H1 (cell line): ENCODE data around the gene LRCH3. TPM values are rescaled to one million over a fixed set of nuclear protein-coding genes. Genes with fewer than 3 reads are reported as not detected.

Experiments used
- CTCF ChIA-PET: fragments of 300-600 bp; sonication (Branson Sonifier 250); formaldehyde crosslinking; loops from one replicate; lab custom pipeline; 2021; ENCODE audit not compliant: partially characterized antibody; lab: Charles Lee
- POLR2A ChIA-PET: fragments of 300-600 bp; sonication (Branson Sonifier 250); formaldehyde crosslinking; loops from one replicate; lab custom pipeline; 2021; ENCODE audit warnings: inconsistent platforms; ENCODE audit not compliant: partially characterized antibody; lab: Charles Lee
- DNase-seq, 2 experiments: peaks; one replicate each; pipeline versions ENCODE4 v3.0.0 to v3.0.0-alpha.2; 2010 to 2022; ENCODE audit warnings: low spot score in 2 of 2, low read depth in 1 of 2, mixed read lengths in 1 of 2
- FAIRE-seq: peaks from 2 replicates; lab custom pipeline; 2011; peaks lifted over from hg19 to GRCh38; lab: Jason Lieb, UNC
- H2AFZ ChIP-seq: 2 replicates; pipeline ENCODE4 v1.8.1; 2012; ENCODE audit warnings: low read length, inconsistent platforms
- H2AK5ac ChIP-seq: 2 replicates; pipeline ENCODE4 v1.6.1; 2013; ENCODE audit warnings: low read depth, low read length
- H2BK120ac ChIP-seq: replicated peaks from 2 replicates; pipeline ENCODE3; 2013; ENCODE audit warnings: low read depth, low read length, inconsistent platforms
- H2BK12ac ChIP-seq: 2 replicates; pipeline ENCODE4 v1.6.1; 2013; ENCODE audit warnings: low read depth, low read length
- H2BK15ac ChIP-seq: 2 replicates; pipeline ENCODE4 v1.6.1; 2013; ENCODE audit warnings: low read length
- H2BK20ac ChIP-seq: 2 replicates; pipeline ENCODE4 v1.6.1; 2013; ENCODE audit warnings: low read length
- H2BK5ac ChIP-seq: 2 replicates; pipeline ENCODE4 v1.6.1; 2013; ENCODE audit warnings: low read depth, low read length
- H3K14ac ChIP-seq: 2 replicates; pipeline ENCODE4 v1.6.1; 2013; ENCODE audit warnings: inconsistent platforms; ENCODE audit not compliant: insufficient read length
- H3K18ac ChIP-seq: 2 replicates; pipeline ENCODE4 v1.6.1; 2013; ENCODE audit warnings: low read length; ENCODE audit errors: extremely low read depth
- H3K23ac ChIP-seq: 2 replicates; pipeline ENCODE4 v1.6.1; 2013; ENCODE audit warnings: inconsistent platforms; ENCODE audit not compliant: insufficient read length
- H3K23me2 ChIP-seq: 2 replicates; pipeline ENCODE4 v1.6.1; 2013; ENCODE audit warnings: low read depth, low read length
- H3K27ac ChIP-seq: 2 replicates; pipeline ENCODE4 v1.6.1; 2011; ENCODE audit warnings: low read depth, low read length, inconsistent platforms
- H3K27me3 ChIP-seq, 4 experiments: replicated peaks in 1 of 4; 1 replicate in 1 of 4; 2 replicates in 3 of 4; pipeline versions ENCODE4 v1.6.1 to v1.8.1; 2011 to 2013; ENCODE audit warnings: low read length in 3 of 4, mild to moderate bottlenecking in 3 of 4, inconsistent platforms in 2 of 4, mixed read lengths in 2 of 4, moderate library complexity in 1 of 4; ENCODE audit not compliant: control insufficient read depth in 3 of 4, insufficient read depth in 3 of 4; ENCODE audit errors: extremely low read depth in 1 of 4
- H3K36me3 ChIP-seq, 4 experiments: 2 replicates each; pipeline versions ENCODE4 v1.6.1 to v1.8.1; 2011 to 2013; ENCODE audit warnings: mild to moderate bottlenecking in 4 of 4, low read length in 3 of 4, moderate library complexity in 2 of 4, control low read depth in 1 of 4, inconsistent platforms in 1 of 4; ENCODE audit not compliant: insufficient read depth in 4 of 4, control insufficient read depth in 2 of 4
- H3K4ac ChIP-seq: replicated peaks from 2 replicates; pipeline ENCODE3; 2013; ENCODE audit warnings: low read length, low read depth, mixed read lengths, inconsistent platforms; ENCODE audit not compliant: insufficient read length
- H3K4me1 ChIP-seq, 4 experiments: replicated peaks in 1 of 4; 1 replicate in 1 of 4; 2 replicates in 3 of 4; pipeline versions ENCODE4 v1.6.1 to v1.8.1; 2011 to 2013; ENCODE audit warnings: low read length in 3 of 4, inconsistent platforms in 2 of 4, mixed read lengths in 1 of 4; ENCODE audit not compliant: insufficient read depth in 4 of 4, control insufficient read depth in 3 of 4
- H3K4me2 ChIP-seq, 2 experiments: 2 replicates each; pipeline versions ENCODE4 v1.6.1 to v1.8.1; 2011 to 2013; ENCODE audit warnings: low read depth in 2 of 2, low read length in 2 of 2, control low read depth in 1 of 2, inconsistent platforms in 1 of 2, mild to moderate bottlenecking in 1 of 2; ENCODE audit not compliant: insufficient read depth in 1 of 2
- H3K4me3 ChIP-seq, 4 experiments: fragments of 200-600, 300-600 bp in 1 of 4; sonication (generic), shearing (Covaris generic), sonication (Bioruptor Twin) in 1 of 4; 2 replicates each; pipeline versions ENCODE4 v1.5.1 to v1.8.1; 2011 to 2016; ENCODE audit warnings: low read length in 4 of 4, low read depth in 3 of 4, control low read depth in 2 of 4, inconsistent platforms in 2 of 4, mild to moderate bottlenecking in 2 of 4, mixed read lengths in 1 of 4, moderate library complexity in 1 of 4; ENCODE audit not compliant: insufficient read depth in 2 of 4; ENCODE audit errors: extremely low read depth in 1 of 4
- H3K56ac ChIP-seq: replicated peaks from 2 replicates; pipeline ENCODE3; 2013; ENCODE audit warnings: low read depth, mild to moderate bottlenecking, mixed read lengths, low read length, inconsistent platforms; ENCODE audit not compliant: insufficient read length
- H3K79me1 ChIP-seq: 2 replicates; pipeline ENCODE4 v1.6.1; 2013; ENCODE audit warnings: low read depth, low read length, control low read depth
- H3K79me2 ChIP-seq, 2 experiments: 2 replicates each; pipeline versions ENCODE4 v1.6.1 to v1.8.1; 2012 to 2013; ENCODE audit warnings: low read length in 2 of 2, mild to moderate bottlenecking in 2 of 2, inconsistent platforms in 1 of 2; ENCODE audit not compliant: insufficient read depth in 2 of 2, control insufficient read depth in 1 of 2
- H3K9ac ChIP-seq, 4 experiments: replicated peaks in 1 of 4; 1 replicate in 1 of 4; 2 replicates in 3 of 4; pipeline versions ENCODE4 v1.6.1 to v1.8.1; 2011 to 2013; ENCODE audit warnings: low read depth in 3 of 4, low read length in 3 of 4, control low read depth in 2 of 4, mild to moderate bottlenecking in 2 of 4, moderate library complexity in 2 of 4, inconsistent platforms in 1 of 4; ENCODE audit errors: extremely low read depth in 1 of 4
- H3K9me3 ChIP-seq, 2 experiments: 2 replicates each; pipeline versions ENCODE4 v1.6.1 to v1.8.1; 2012 to 2013; ENCODE audit warnings: mild to moderate bottlenecking in 2 of 2, moderate library complexity in 2 of 2, control low read depth in 1 of 2, inconsistent platforms in 1 of 2, low read depth in 1 of 2, low read length in 1 of 2, mixed read lengths in 1 of 2; ENCODE audit not compliant: insufficient read depth in 2 of 2
- H4K20me1 ChIP-seq, 2 experiments: replicated peaks in 1 of 2; 2 replicates each; pipeline versions ENCODE3 to v1.8.1; 2011 to 2013; ENCODE audit warnings: inconsistent platforms in 2 of 2, low read length in 2 of 2, mild to moderate bottlenecking in 1 of 2; ENCODE audit not compliant: insufficient read depth in 2 of 2, control insufficient read depth in 1 of 2
- H4K5ac ChIP-seq: 2 replicates; pipeline ENCODE4 v1.6.1; 2013; ENCODE audit warnings: low read length, low read depth, mixed read lengths, inconsistent platforms; ENCODE audit not compliant: insufficient read length
- H4K8ac ChIP-seq: 2 replicates; pipeline ENCODE4 v1.8.0; 2013; ENCODE audit warnings: mild to moderate bottlenecking, moderate library complexity, low read length, inconsistent platforms; ENCODE audit not compliant: insufficient read depth; ENCODE audit errors: extremely low read depth
- H4K91ac ChIP-seq: replicated peaks from 2 replicates; pipeline ENCODE3; 2013; ENCODE audit warnings: low read length, mixed read lengths, inconsistent platforms; ENCODE audit not compliant: insufficient read length
- MAX ChIP-seq: IDR thresholded peaks from 2 replicates; pipeline ENCODE4 v1.6.1; 2012; ENCODE audit warnings: inconsistent platforms
- polyA plus RNA-seq, 7 experiments: library from polyadenylated mRNA; depleted of rRNA in 3 of 7; stranded (reverse) in 5 of 7; unstranded in 2 of 7; fragments of >200 nt in 5 of 7; fragments of 200-250 nt in 2 of 7; gene quantifications; 1 replicate in 5 of 7; 2 replicates in 1 of 7; 4 replicates in 1 of 7; pipeline versions ENCODE4 v1.2.1 to v1.2.3, GENCODE V29; 2011 to 2013; ENCODE audit warnings: missing spikeins in 2 of 7, mixed read lengths in 2 of 7
- total RNA-seq: library from RNA; stranded (reverse); fragmentation: NEBNext Ultra II Directional; extraction: Animal tissue kit (Norgen Biotek cat#: 25700); gene quantifications from 2 replicates; pipeline ENCODE4 v1.2.1, GENCODE V29; 2021

LRCH3 gene
- total and polyA plus RNA-seq, 2 of the 8 experiments (the other 6 are each of a cell fraction or from before 2014, with no cell fraction given): 58.4 to 66.0 TPM

- H3K4me3 ChIP-seq: no peak overlapping the region
- H3K36me3 ChIP-seq: no peaks in the 10 kb centered on the region
- FAIRE-seq (no peak), DNase-seq (no peak)
- POLR2A ChIA-PET: no interaction called here
- CTCF ChIA-PET: no interaction called here
- no peaks in the 10 kb centered on the region for H4K20me1 ChIP-seq
- no peaks in the 10 kb centered on the region for H3K79me2 ChIP-seq
- H3K9ac ChIP-seq: no peak overlapping the region
- H3K23ac ChIP-seq: no peak overlapping the region
- no peak overlapping the region for H2AK5ac ChIP-seq
- no peak overlapping the region for H2AFZ ChIP-seq
- H3K56ac ChIP-seq: no peak overlapping the region
- H2BK12ac ChIP-seq: no peak overlapping the region
- no peak overlapping the region for H3K14ac ChIP-seq
- no peak overlapping the region for H3K4me2 ChIP-seq
- TF ChIP-seq MAX: no peak
- H4K91ac ChIP-seq: no peak overlapping the region
- H4K8ac ChIP-seq: no peak overlapping the region
- no peak overlapping the region for H4K5ac ChIP-seq
- 0 out of 4 replicates have a peak, but pooled peaks cover 3 to 5% of the 10 kb centered on the region in 2 experiments for H3K9me3 ChIP-seq
- no peak overlapping the region for H2BK120ac ChIP-seq
- no peak overlapping the region for H2BK15ac ChIP-seq
- H3K18ac ChIP-seq: no peak overlapping the region
- H3K27me3 ChIP-seq: no peaks in the 10 kb centered on the region
- H3K4me1 ChIP-seq: no peaks in the 10 kb centered on the region
- no peak overlapping the region for H3K27ac ChIP-seq
- no peaks in the 10 kb centered on the region; the same call in 1 of the 2 replicates for H3K23me2 ChIP-seq
- no peak overlapping the region for H2BK5ac ChIP-seq
- no peak overlapping the region for H2BK20ac ChIP-seq
- no peak overlapping the region for H3K4ac ChIP-seq
- no peaks in the 10 kb centered on the region for H3K79me1 ChIP-seq
Measured at GRCh38 chr3:197761784-197762183, 29.3 kb upstream of the LRCH3 start.
